HEK293 (cell line): ENCODE data around the gene S1PR2.
A peak's percentile ranks its signal among the peaks of the same experiment; 100 is the strongest.

ENCODE experiments used
- CTCF ChIA-PET: fragments of 350-600 bp; formaldehyde crosslinking; extraction: SDS; loops from one replicate; lab custom pipeline; 2021; ENCODE audit warnings: antibody characterized with exemption; lab: Yijun Ruan, JAX
- POLR2A ChIA-PET: fragments of 300-600 bp; formaldehyde crosslinking; extraction: SDS; loops from one replicate; lab custom pipeline; 2020; ENCODE audit warnings: antibody characterized with exemption, inconsistent platforms; lab: Yijun Ruan, JAX
- H3K27ac ChIP-seq: fragments of 200-500 bp; sonication (Bioruptor generic); 2 replicates; pipeline ENCODE4 v1.5.1; 2014; ENCODE audit warnings: low read depth, low read length, control low read depth, inconsistent platforms; ENCODE audit errors: extremely low read depth
- H3K36me3 ChIP-seq, 2 experiments: fragments of 200-500 bp in 1 of 2; sonication (Bioruptor generic) in 1 of 2; 1 replicate in 1 of 2; 2 replicates in 1 of 2; pipeline ENCODE4 v1.5.1; 2014 to 2017; ENCODE audit warnings: inconsistent platforms in 2 of 2, low read length in 2 of 2; ENCODE audit not compliant: control insufficient read depth in 2 of 2, insufficient read depth in 1 of 2
- H3K4me1 ChIP-seq: fragments of 200-500 bp; sonication (Bioruptor generic); 2 replicates; pipeline ENCODE4 v1.5.1; 2014; ENCODE audit warnings: mild to moderate bottlenecking, low read length, inconsistent platforms; ENCODE audit not compliant: control insufficient read depth, insufficient read depth
- H3K4me3 ChIP-seq: 2 replicates; pipeline ENCODE4 v1.5.1; 2011; ENCODE audit warnings: low read depth, mild to moderate bottlenecking, control low read depth, low read length, moderate library complexity
- H3K9me3 ChIP-seq: fragments of 200-500 bp; sonication (Bioruptor generic); 2 replicates; pipeline ENCODE4 v1.5.1; 2014; ENCODE audit warnings: low read depth, low read length, inconsistent platforms; ENCODE audit not compliant: control insufficient read depth, insufficient read depth
- AEBP2 ChIP-seq: fragments of 450-650 bp; formaldehyde crosslinking; IDR thresholded peaks from 2 replicates; pipeline ENCODE4 v1.5.1; 2016; ENCODE audit warnings: missing biosample characterization, missing genetic modification characterization, borderline replicate concordance
- FEZF1 ChIP-seq: fragments of 450-650 bp; formaldehyde crosslinking; IDR thresholded peaks from 2 replicates; pipeline ENCODE4 v1.5.1; 2016; ENCODE audit warnings: missing biosample characterization, missing genetic modification characterization
- GLIS1 ChIP-seq: fragments of 450-650 bp; formaldehyde crosslinking; IDR thresholded peaks from 2 replicates; pipeline ENCODE4 v1.5.1; 2016; ENCODE audit warnings: missing biosample characterization, missing genetic modification characterization
- HOXA7 ChIP-seq: sonication (generic); formaldehyde crosslinking; IDR thresholded peaks from 2 replicates; pipeline ENCODE4 v1.8.1; 2022; ENCODE audit warnings: missing genetic modification reagents, borderline replicate concordance
- KLF9 ChIP-seq: fragments of 450-650 bp; formaldehyde crosslinking; IDR thresholded peaks from 2 replicates; pipeline ENCODE4 v1.5.1; 2016; ENCODE audit warnings: missing biosample characterization, missing genetic modification characterization, low read depth
- MZF1 ChIP-seq: fragments of 450-650 bp; formaldehyde crosslinking; IDR thresholded peaks from 2 replicates; pipeline ENCODE4 v1.5.1; 2017; ENCODE audit warnings: missing biosample characterization, missing genetic modification characterization, borderline replicate concordance
- REST ChIP-seq: fragments of 450-650 bp; formaldehyde crosslinking; IDR thresholded peaks from 2 replicates; pipeline ENCODE4 v1.5.1; 2016; ENCODE audit warnings: missing biosample characterization, missing genetic modification characterization
- SP7 ChIP-seq: fragments of 450-650 bp; formaldehyde crosslinking; IDR thresholded peaks from 2 replicates; pipeline ENCODE4 v1.5.1; 2016; ENCODE audit warnings: missing biosample characterization, missing genetic modification characterization
- TCF7L2 ChIP-seq: IDR thresholded peaks from 2 replicates; pipeline ENCODE4 v1.6.1; 2011; ENCODE audit warnings: low read depth, mild to moderate bottlenecking, inconsistent platforms, low read length, moderate library complexity, borderline replicate concordance
- ZBTB20 ChIP-seq: fragments of 450-650 bp; formaldehyde crosslinking; IDR thresholded peaks from 2 replicates; pipeline ENCODE4 v1.5.1; 2016; ENCODE audit warnings: missing biosample characterization, missing genetic modification characterization
- ZBTB8A ChIP-seq: fragments of 450-650 bp; formaldehyde crosslinking; IDR thresholded peaks from 2 replicates; pipeline ENCODE4 v1.5.1; 2016; ENCODE audit warnings: missing biosample characterization, missing genetic modification characterization
- ZEB2 ChIP-seq: fragments of 450-650 bp; formaldehyde crosslinking; IDR thresholded peaks from 2 replicates; pipeline ENCODE4 v1.5.1; 2016; ENCODE audit warnings: missing biosample characterization, missing genetic modification characterization
- ZFP69B ChIP-seq: fragments of 450-650 bp; formaldehyde crosslinking; IDR thresholded peaks from 2 replicates; pipeline ENCODE4 v1.5.1; 2016; ENCODE audit warnings: missing biosample characterization, missing genetic modification characterization
- ZNF114 ChIP-seq: fragments of 450-650 bp; formaldehyde crosslinking; IDR thresholded peaks from 2 replicates; pipeline ENCODE4 v1.5.0; 2017; ENCODE audit warnings: missing biosample characterization, missing genetic modification characterization
- ZNF157 ChIP-seq: fragments of 450-650 bp; formaldehyde crosslinking; IDR thresholded peaks from 2 replicates; pipeline ENCODE4 v1.5.1; 2016; ENCODE audit warnings: missing biosample characterization, missing genetic modification characterization
- ZNF16 ChIP-seq: fragments of 450-650 bp; formaldehyde crosslinking; IDR thresholded peaks from 2 replicates; pipeline ENCODE4 v1.5.1; 2016; ENCODE audit warnings: low read depth, missing biosample characterization, missing genetic modification characterization
- ZNF19 ChIP-seq: fragments of 450-650 bp; formaldehyde crosslinking; IDR thresholded peaks from 2 replicates; pipeline ENCODE4; 2016; ENCODE audit warnings: missing biosample characterization, missing genetic modification characterization, low read depth
- ZNF23 ChIP-seq: fragments of 450-650 bp; formaldehyde crosslinking; IDR thresholded peaks from 2 replicates; pipeline ENCODE4 v1.5.1; 2016; ENCODE audit warnings: missing biosample characterization, missing genetic modification characterization, borderline replicate concordance
- ZNF302 ChIP-seq: fragments of 450-650 bp; formaldehyde crosslinking; IDR thresholded peaks from 2 replicates; pipeline ENCODE4 v1.5.1; 2016; ENCODE audit warnings: missing biosample characterization, missing genetic modification characterization, low read depth
- ZNF311 ChIP-seq: fragments of 450-650 bp; formaldehyde crosslinking; IDR thresholded peaks from 2 replicates; pipeline ENCODE4 v1.5.1; 2017; ENCODE audit warnings: missing biosample characterization, missing genetic modification characterization, borderline replicate concordance
- ZNF335 ChIP-seq: fragments of 450-650 bp; formaldehyde crosslinking; conservative IDR thresholded peaks from 2 replicates; pipeline ENCODE4 v1.5.1; 2016; ENCODE audit warnings: missing biosample characterization, missing genetic modification characterization
- ZNF354C ChIP-seq: fragments of 450-650 bp; formaldehyde crosslinking; IDR thresholded peaks from 2 replicates; pipeline ENCODE4 v1.5.1; 2016; ENCODE audit warnings: missing biosample characterization, missing genetic modification characterization, low read depth, borderline replicate concordance
- ZNF362 ChIP-seq: fragments of 450-650 bp; formaldehyde crosslinking; IDR thresholded peaks from 2 replicates; pipeline ENCODE4 v1.5.1; 2016; ENCODE audit warnings: missing biosample characterization, missing genetic modification characterization
- ZNF529 ChIP-seq: fragments of 450-650 bp; formaldehyde crosslinking; IDR thresholded peaks from 2 replicates; pipeline ENCODE4 v1.5.1; 2017; ENCODE audit warnings: missing genetic modification characterization, missing biosample characterization; ENCODE audit not compliant: insufficient replicate concordance
- ZNF558 ChIP-seq: fragments of 450-650 bp; formaldehyde crosslinking; IDR thresholded peaks from 2 replicates; pipeline ENCODE4 v1.5.1; 2016; ENCODE audit warnings: missing biosample characterization, missing genetic modification characterization
- ZNF600 ChIP-seq: fragments of 450-650 bp; formaldehyde crosslinking; IDR thresholded peaks from 2 replicates; pipeline ENCODE4 v1.5.1; 2016; ENCODE audit warnings: missing biosample characterization, missing genetic modification characterization
- ZNF629 ChIP-seq: fragments of 450-650 bp; formaldehyde crosslinking; IDR thresholded peaks from 2 replicates; pipeline ENCODE4 v1.5.1; 2017; ENCODE audit warnings: missing biosample characterization, missing genetic modification characterization
- ZNF660 ChIP-seq: fragments of 450-650 bp; IDR thresholded peaks from 2 replicates; pipeline ENCODE4 v1.5.1; 2018; ENCODE audit warnings: missing biosample characterization, mild to moderate bottlenecking, missing genetic modification characterization
- TF ChIP-seq, protein P1 (sequence below): fragments of 450-650 bp; formaldehyde crosslinking; IDR thresholded peaks from 2 replicates; pipeline ENCODE4 v1.5.1; 2016; ENCODE audit warnings: missing biosample characterization, missing genetic modification characterization
- TF ChIP-seq, protein P2 (sequence below): fragments of 450-650 bp; IDR thresholded peaks from 2 replicates; pipeline ENCODE4 v1.5.1; 2018; ENCODE audit warnings: missing biosample characterization, missing genetic modification characterization

Gene S1PR2

DNA sequence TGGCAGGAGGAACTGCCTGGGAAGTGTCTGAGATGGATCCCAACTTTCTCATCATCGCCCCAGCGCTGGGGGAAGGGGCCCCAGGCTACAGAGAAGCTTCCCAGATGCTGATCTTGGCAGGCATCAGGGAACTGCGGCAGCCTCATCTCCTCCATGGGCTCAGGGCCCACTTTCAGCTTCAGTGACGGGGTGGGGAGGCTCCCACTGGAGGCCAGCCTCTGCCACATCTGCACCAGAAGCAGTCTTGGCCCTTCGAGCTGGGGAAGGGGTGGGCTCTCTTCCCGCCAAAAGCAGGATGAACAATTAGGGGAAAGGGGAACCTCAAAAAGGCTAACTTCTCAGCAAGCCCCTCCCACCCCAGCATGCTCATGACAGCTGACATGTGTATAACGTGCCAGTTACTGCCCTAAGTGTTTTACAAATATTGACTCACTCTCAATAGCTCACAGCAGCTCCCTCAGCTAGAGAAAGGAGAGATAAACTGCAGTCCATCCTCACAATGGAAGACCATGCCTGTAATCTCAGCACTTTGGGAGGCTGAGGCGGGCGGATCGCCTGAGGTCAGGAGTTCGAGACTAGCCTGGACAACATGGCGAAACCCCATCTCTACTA, 7.1 kb upstream of the S1PR2 start (continued):
- TF ChIP-seq KLF9 (tag by site-specific recombination), result no peak
- TF ChIP-seq ZNF362, result no peak
- peak; percentile 95 for TF ChIP-seq FEZF1 (tag by site-specific recombination)
- no peak for TF ChIP-seq ZNF354C (tag by site-specific recombination)
- peak; percentile 52; the same call in 1 of the 2 replicates for TF ChIP-seq ZFP69B (tag by site-specific recombination)
- peak; percentile 23; the same call in 1 of the 2 replicates for TF ChIP-seq ZNF335
- TF ChIP-seq ZNF19, result no peak
- no peak for TF ChIP-seq ZNF16 (tag by site-specific recombination)
- peak; percentile 57; the same call in 1 of the 2 replicates for TF ChIP-seq ZEB2 (tag by site-specific recombination)
- TF ChIP-seq ZBTB20 (tag by site-specific recombination), result peak; percentile 32; the same call in 1 of the 2 replicates
- 0 out of 2 replicates have a peak, but pooled peaks have one; percentile 11 for TF ChIP-seq ZNF600 (tag by site-specific recombination)
- no peak for TF ChIP-seq MZF1 (tag by site-specific recombination)
- TF ChIP-seq ZNF629, result peak; percentile 37; the same call in 1 of the 2 replicates
- no peak for TF ChIP-seq ZNF23

DNA sequence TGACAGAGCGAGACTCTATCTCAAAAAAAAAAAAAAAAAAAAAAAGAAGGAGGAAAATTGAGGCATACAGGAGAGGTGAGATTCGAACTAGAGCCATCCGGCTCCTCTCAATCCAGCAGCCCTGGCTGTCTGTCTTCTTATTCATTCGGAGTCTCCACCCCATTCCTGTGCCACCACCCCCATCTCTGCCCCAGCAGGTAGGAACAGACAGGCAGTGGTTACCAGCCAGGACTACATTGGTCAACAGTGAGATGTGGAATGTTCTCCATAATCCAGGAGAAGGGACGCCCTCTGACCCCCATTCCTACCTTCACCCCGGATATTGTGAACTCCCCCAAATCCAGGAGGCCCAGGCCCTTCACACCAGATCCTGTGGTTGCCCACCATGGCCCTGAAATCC, 6.6 kb upstream of the S1PR2 start:
- no peaks in the 10 kb centered on the region for H3K36me3 ChIP-seq
- ChIA-PET CTCF (no interaction called here), POLR2A (no interaction called here)
- no peak overlapping the region for H3K4me3 ChIP-seq
- TF ChIP-seq ZNF558, result no peak
- no peak for TF ChIP-seq HOXA7
- no peak for TF ChIP-seq ZNF529 (tag by site-specific recombination)
- TF ChIP-seq ZNF302 (tag by site-specific recombination), result no peak
- TF ChIP-seq, protein P1, sequence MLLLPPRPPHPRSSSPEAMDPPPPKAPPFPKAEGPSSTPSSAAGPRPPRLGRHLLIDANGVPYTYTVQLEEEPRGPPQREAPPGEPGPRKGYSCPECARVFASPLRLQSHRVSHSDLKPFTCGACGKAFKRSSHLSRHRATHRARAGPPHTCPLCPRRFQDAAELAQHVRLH, result no peak
- TF ChIP-seq ZNF311 (tag by site-specific recombination), result no peak
- TF ChIP-seq ZNF660 (tag by site-specific recombination), result no peak
- TF ChIP-seq, protein P2, sequence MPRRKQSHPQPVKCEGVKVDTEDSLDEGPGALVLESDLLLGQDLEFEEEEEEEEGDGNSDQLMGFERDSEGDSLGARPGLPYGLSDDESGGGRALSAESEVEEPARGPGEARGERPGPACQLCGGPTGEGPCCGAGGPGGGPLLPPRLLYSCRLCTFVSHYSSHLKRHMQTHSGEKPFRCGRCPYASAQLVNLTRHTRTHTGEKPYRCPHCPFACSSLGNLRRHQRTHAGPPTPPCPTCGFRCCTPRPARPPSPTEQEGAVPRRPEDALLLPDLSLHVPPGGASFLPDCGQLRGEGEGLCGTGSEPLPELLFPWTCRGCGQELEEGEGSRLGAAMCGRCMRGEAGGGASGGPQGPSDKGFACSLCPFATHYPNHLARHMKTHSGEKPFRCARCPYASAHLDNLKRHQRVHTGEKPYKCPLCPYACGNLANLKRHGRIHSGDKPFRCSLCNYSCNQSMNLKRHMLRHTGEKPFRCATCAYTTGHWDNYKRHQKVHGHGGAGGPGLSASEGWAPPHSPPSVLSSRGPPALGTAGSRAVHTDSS (tag by site-specific recombination), result no peak
- TF ChIP-seq ZNF157, result no peak
- TF ChIP-seq ZNF16 (tag by site-specific recombination), result no peak
- TF ChIP-seq TCF7L2, result no peak
- no peak for TF ChIP-seq REST
- TF ChIP-seq ZNF629, result no peak
- TF ChIP-seq ZBTB8A, result no peak
- no peak for TF ChIP-seq GLIS1 (tag by site-specific recombination)
- no peak for TF ChIP-seq SP7
- TF ChIP-seq AEBP2 (tag by site-specific recombination), result no peak
- no peak for TF ChIP-seq ZNF114 (tag by site-specific recombination)
- H3K9me3 ChIP-seq, result no peaks in the 10 kb centered on the region
- no peak overlapping the region for H3K27ac ChIP-seq
- H3K4me1 ChIP-seq, result no peaks in the 10 kb centered on the region
